Right hindlimb (tissue), 1 donor: Measurements from ENCODE around the gene PANX1.
"Not testable (repeated sequence)": the region's sequence is repeated elsewhere in the genome, so short reads cannot be mapped to it uniquely, and the experiment has no call there.

Source experiments
- DNase-seq: peaks from one replicate; pipeline ENCODE4 v3.0.0-alpha.2; 2018

Gene PANX1

GRCh38 chr11:94128746-94129511 is at the start of gene PANX1:
Gene PANX1 (plus strand): TSS chr11:94128841. CDS start chr11:94129313, 472 bp downstream.
- DNase-seq: peak; percentile 91

GRCh38 chr11:94084164-94084563 is 44.5 kb upstream of the PANX1 start:
- no peak for DNase-seq

GRCh38 chr11:94088906-94089305 is 39.7 kb upstream of the PANX1 start:
- no peak for DNase-seq

GRCh38 chr11:94089341-94089740 is 39.3 kb upstream of the PANX1 start:
- no peak for DNase-seq

- DNase-seq: no peak
Observed at GRCh38 chr11:94090401-94090800, 38.2 kb upstream of the PANX1 start.

GRCh38 chr11:94091091-94091490 is 37.5 kb upstream of the PANX1 start:
- DNase-seq: no peak

GRCh38 chr11:94100253-94100652 is 28.4 kb upstream of the PANX1 start:
- no peak for DNase-seq

GRCh38 chr11:94103471-94103870 is 25.2 kb upstream of the PANX1 start:
- DNase-seq: no peak

- DNase-seq: no peak
Observed at GRCh38 chr11:94104734-94105133, 23.9 kb upstream of the PANX1 start.

GRCh38 chr11:94106716-94107115 is 21.9 kb upstream of the PANX1 start:
- DNase-seq: no peak

- no peak for DNase-seq
Observed at GRCh38 chr11:94107363-94107762, 21.3 kb upstream of the PANX1 start.

- no peak for DNase-seq
Observed at GRCh38 chr11:94111241-94111640, 17.4 kb upstream of the PANX1 start.

- DNase-seq: no peak
Observed at GRCh38 chr11:94111660-94112059, 17.0 kb upstream of the PANX1 start.

GRCh38 chr11:94112206-94112953 is 16.3 kb upstream of the PANX1 start:
- no peak for DNase-seq

GRCh38 chr11:94117197-94117574 is 11.5 kb upstream of the PANX1 start:
- DNase-seq: no peak

GRCh38 chr11:94117871-94118270 is 10.8 kb upstream of the PANX1 start:
- no peak for DNase-seq

GRCh38 chr11:94119676-94120075 is 9.0 kb upstream of the PANX1 start:
- not testable (repeated sequence) for DNase-seq

- not testable (repeated sequence) for DNase-seq
Observed at GRCh38 chr11:94120516-94120915, 8.1 kb upstream of the PANX1 start.

GRCh38 chr11:94120946-94121345 is 7.7 kb upstream of the PANX1 start:
- no peak for DNase-seq

- DNase-seq: no peak
Observed at GRCh38 chr11:94125407-94126115, 3.1 kb upstream of the PANX1 start.

GRCh38 chr11:94127638-94128037 is 1.0 kb upstream of the PANX1 start:
- DNase-seq: no peak

GRCh38 chr11:94128291-94128745 is 323 bp upstream of the PANX1 start:
- DNase-seq: no peak

- no peak for DNase-seq
Observed at GRCh38 chr11:94129512-94130297, 1.1 kb downstream of the PANX1 start.
